H1 (cell line): ENCODE measurements around the gene EYA2.

Experiments used
- CTCF ChIP-seq, 3 experiments: IDR thresholded peaks; 1 replicate in 2 of 3; 2 replicates in 1 of 3; pipeline versions ENCODE4 v1.5.1 to v1.6.1; 2011; ENCODE audit warnings: low read length in 3 of 3, mild to moderate bottlenecking in 3 of 3, inconsistent platforms in 2 of 3, low read depth in 1 of 3, moderate library complexity in 1 of 3; ENCODE audit not compliant: insufficient read depth in 1 of 3; ENCODE audit errors: control extremely low read depth in 1 of 3
- GTF2F1 ChIP-seq: IDR thresholded peaks from 2 replicates; pipeline ENCODE4 v1.6.1; 2012; ENCODE audit warnings: low read depth, low read length, improper control_type of control experiment, borderline replicate concordance
- NRF1 ChIP-seq: IDR thresholded peaks from 2 replicates; pipeline ENCODE4 v1.6.1; 2011; ENCODE audit warnings: mild to moderate bottlenecking, low read depth, low read length, improper control_type of control experiment
- TEAD4 ChIP-seq: IDR thresholded peaks from 2 replicates; pipeline ENCODE4 v1.6.1; 2012; ENCODE audit warnings: low read depth, low read length, inconsistent platforms, mixed read lengths

- TF ChIP-seq CTCF (IDR thresholded peaks at IDR 0.05; ENCODE audit: control extremely low read depth in 1 of 3, insufficient read depth in 1 of 3, low read depth in 1 of 3, low read length in 3 of 3) = no peak
- TF ChIP-seq TEAD4 = no peak
- no peak for TF ChIP-seq GTF2F1
- TF ChIP-seq NRF1 = no peak
These were observed 184.4 kb downstream of the EYA2 start for GRCh38 chr20:47079047-47079446.
